GM18502 (cell line): ENCODE data around the gene NR3C2.

Experiments
- ATAC-seq: cut with Tn5 transposase; IDR thresholded peaks from one replicate; pipeline ENCODE4 v1.9.1; 2021; ENCODE audit warnings: mild to moderate bottlenecking; ENCODE audit not compliant: unreplicated experiment, poor library complexity

The NR3C2 gene

DNA sequence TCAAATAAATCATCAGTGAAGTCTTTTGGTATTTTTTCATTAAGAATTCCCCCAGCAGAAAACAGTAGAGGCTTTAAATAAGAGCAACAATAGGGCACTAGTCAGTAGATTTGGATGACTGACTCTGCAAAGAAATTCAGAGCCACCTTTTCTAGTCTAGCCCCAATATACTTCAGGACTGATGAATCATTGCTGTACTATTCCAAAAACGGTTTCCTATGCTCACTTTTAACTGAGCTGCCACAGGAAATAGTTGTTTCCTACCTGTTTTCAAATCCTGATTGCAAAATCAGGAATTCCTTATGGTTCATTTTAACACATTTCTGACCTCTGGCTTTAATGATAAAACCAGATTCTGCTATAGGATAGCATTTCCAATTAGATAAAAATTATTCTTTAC, 171.6 kb downstream of the NR3C2 start:
- no peak for ATAC-seq

DNA sequence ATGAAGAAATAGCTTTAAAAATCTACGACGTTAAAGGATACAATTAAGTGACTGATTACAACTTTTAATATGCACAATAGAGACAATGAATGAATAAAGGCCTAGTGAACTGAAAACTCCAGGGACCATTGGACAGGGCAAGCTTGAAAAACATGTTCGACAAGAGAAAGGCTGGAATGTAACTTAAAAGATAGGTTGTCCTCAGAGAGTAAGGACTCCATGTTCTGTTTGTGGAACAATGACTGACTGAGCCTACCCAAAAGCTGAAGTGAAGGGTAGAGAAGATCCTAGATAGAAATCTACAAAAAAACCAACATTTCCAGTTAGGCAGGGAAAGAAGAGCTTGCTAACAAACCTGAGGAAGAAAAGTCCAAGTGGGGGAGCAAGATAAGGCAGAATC, 173.4 kb downstream of the NR3C2 start:
- no peak for ATAC-seq

DNA sequence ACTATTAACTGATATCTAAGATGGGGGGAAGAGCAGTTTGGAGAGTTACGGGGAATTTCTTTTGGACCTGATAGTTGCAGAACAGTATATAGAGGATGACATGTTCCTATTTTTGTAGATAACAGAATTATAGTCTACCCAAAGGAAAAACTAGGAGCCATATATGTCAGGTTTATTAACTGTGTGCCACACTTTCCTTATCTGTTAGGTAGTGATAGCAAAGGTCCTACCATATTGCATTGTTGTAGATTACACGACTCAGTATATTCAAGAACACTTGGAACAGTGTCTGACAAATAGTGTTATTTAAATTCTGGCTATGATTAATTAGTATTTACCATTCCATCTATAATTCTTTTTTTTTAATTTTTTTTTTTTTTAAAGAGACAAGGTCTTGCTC, 175.3 kb downstream of the NR3C2 start:
- ATAC-seq: no peak

DNA sequence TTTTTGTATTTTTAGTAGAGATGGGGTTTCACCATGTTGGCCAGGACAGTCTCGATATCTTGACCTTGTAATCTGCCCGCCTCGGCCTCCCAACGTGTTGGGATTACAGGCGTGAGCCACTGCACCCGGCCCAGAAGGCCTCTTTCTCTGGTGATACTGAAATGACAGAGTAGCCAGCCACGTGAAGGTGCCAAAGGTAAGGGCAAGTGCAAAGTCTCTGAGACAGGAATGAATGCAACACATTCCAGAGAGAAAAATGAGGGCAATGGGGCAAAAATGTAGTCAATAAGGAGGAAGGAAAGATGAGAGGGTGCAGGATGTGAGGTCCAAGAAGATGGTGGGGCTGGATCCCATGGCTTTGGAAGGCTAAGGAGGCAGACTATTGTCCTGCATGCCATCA, 176.0 kb downstream of the NR3C2 start:
- no peak for ATAC-seq

- ATAC-seq: no peak
Measured at GRCh38 chr4:148265627-148266026, 176.6 kb downstream of the NR3C2 start.

DNA sequence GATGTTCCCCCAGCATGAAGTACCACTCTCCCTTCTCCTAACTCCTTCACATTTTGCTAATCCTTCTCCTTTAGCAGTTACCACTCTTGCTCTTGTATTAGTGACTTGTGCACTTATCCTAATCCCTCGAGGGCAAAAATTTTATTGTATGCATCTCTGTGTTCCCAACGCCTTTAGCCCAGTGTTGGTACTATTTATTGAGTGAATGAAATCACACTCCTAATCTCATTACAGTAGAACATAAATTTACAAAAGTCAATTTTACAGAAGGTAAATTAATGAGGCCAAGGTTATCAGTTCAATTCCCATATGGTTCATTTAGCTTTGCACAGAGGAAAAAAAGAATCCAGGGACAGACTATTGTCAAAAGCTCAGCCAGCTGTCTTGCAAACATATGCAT, 178.4 kb downstream of the NR3C2 start:
- no peak for ATAC-seq

DNA sequence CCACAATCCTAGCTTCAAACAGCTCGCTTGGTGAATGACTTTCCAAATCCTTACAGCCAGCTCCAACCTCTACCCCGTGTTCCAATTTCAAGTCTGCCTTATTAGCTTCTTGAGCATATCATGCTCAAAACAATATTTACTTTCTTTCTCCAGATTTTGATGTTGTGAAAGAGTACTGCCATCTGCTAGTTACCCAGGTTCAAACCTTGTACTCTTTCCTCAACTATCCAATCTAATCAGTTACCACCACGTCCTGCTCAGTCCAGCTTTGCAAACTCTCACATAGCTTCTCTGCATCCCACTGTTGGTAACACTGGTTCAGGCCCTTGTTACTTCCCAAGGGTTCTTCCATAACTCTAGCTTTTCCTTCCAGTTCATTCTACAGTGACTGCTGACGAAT, 179.1 kb downstream of the NR3C2 start:
- ATAC-seq: no peak

GRCh38 chr4:148261848-148262247, 180.4 kb downstream of the NR3C2 start:
- no peak for ATAC-seq

DNA sequence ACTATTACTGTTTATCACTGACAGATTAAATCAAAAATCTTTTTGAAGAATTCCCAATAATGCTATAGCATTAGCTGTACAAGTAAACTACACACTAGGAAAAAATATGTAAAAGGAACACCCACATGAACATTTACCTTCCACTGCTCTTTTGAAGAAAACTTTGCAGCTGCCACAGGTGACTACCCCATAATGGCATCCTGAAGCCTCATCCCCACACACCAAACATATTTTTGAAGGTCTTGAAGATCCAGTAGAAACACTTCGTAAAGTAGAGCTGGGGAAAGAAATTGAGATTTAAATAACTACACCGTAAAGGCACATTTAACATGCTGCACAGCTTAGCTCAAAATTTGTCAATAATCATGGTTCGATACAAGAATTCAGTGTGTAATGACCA, 182.4 kb downstream of the NR3C2 start:
- no peak for ATAC-seq

DNA sequence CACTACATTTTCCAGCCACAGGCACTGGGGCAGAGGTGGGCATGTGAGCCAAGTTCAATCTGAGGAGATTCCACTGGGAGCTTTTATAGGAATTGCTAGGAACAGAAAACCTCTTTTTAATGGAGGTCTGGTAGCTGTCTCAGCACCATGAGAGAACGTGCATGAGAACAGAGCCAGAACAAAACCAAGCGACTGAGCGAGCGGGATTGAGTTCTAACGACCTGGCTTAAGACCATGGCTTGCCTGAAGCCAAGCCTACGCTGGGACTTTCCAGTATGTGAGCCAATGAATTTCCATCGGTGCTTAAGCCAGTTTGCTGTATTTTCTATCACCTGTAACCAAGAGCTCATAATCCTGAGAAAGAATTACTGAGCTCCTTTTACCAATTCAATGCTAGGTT, 183.7 kb downstream of the NR3C2 start:
- no peak for ATAC-seq

GRCh38 chr4:148255344-148255720, 186.9 kb downstream of the NR3C2 start:
- ATAC-seq: no peak

DNA sequence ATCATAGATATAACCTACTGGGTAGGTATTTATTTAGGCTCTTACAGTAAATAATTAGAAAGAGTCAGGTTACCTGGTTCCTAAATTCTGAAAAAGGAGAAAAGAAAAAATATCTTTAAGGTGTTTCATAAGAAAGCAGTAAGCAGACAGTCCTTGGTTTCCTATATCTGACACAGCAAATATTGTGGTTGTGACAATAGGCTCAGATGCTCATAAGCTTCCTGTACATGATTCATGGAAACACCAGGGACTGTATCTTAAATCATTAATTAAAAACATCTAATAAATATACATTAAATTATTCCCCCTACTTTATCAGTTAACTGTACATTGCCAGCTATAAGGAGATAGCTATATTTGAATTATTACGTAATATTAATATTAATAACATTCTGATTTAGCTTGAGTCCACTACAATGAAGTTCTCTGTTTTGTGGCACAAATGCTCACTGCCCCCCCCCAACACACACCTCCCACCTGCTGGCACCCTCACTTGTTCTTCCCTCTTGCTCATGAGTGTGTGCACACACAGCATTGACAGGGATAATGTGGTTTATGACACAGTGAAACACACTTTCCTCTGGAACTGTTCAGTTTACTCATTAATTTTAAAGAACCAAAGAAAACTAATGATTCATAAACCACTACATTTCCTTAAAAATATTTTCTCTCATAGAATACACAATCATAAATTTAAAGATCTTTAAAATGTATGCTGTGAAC, 187.4 kb downstream of the NR3C2 start:
- ATAC-seq: no peak

GRCh38 chr4:148253768-148254167, 188.4 kb downstream of the NR3C2 start:
- no peak for ATAC-seq

DNA sequence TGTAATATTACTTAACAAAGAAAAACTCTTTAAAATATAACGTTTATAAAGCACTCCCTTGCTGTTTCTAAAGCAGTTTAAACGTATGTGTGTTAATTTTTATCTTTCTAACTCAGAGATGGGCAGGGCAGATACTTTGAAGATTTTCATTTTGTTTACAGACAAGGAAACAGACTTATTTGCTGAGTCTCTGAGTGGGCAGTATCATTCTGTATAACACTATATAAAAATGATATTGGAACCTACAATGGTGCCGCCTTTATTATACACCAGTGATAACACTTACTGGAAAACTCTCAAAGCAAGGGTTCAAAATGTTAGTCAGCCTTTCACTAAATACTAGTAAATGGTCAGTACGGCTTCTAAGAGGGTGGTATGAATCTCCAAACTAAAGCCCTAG, 193.4 kb downstream of the NR3C2 start:
- no peak for ATAC-seq

DNA sequence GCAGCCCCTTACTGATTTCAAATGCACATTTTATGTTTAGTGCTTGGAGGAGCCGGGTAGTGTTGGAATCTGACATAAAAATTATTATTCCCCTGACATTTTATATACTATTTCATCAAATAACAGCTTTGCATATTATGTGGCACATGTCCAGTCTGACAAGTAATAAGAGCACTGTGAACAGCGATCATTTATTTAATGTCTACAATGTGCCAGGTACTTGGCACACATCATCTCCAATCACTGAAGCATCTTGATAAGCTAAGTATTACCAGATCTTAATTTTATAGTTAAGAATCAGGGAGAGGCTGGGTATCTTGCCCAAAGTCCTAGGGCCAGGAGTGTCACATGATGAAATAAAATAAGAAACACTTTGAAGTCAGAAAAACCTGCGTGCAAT, 197.2 kb downstream of the NR3C2 start:
- ATAC-seq: no peak

DNA sequence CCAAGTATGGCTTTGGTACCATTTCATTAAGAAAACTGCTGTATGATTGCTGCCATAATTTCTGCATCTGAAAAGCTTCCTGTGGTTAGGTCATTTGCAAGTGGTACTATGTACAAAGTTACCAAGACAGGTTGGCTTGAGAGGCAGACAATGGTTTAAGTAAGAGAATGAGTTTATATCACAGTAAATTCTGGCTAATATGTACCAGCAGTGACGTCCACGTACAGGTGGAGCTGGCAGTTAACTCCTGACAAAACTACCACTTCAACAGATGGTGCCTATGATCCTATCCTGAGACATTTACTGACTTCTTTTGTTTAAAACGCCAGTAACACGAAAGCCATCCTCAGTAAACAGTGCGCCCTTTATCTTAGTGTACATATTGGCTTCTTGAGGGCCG, 198.4 kb downstream of the NR3C2 start:
- ATAC-seq: no peak

GRCh38 chr4:148240241-148240640, 202.0 kb downstream of the NR3C2 start:
- ATAC-seq: no peak

DNA sequence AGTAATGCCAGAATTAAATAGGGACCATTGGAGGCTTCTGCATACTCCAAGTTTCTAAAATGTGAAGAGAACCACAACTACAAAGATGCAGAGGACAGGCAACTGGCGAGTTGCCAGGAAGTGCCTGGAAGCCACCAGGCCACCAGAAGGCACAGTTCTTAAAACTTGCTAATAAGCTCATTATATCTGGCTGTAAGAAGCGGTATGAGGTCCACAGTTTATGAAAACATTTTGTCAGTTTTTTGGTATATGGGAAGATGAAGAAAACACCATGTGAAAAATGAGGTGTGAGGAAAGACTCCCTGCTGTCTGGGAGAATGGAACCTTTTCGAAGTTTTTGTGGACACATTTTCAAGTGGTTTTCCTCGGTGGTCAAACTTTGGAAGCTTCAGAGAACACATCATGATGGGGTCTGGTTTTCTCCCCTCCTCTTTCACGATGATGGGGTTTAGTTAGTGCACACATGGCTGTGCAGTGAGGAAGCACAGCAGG, 202.7 kb downstream of the NR3C2 start:
- no peak for ATAC-seq

DNA sequence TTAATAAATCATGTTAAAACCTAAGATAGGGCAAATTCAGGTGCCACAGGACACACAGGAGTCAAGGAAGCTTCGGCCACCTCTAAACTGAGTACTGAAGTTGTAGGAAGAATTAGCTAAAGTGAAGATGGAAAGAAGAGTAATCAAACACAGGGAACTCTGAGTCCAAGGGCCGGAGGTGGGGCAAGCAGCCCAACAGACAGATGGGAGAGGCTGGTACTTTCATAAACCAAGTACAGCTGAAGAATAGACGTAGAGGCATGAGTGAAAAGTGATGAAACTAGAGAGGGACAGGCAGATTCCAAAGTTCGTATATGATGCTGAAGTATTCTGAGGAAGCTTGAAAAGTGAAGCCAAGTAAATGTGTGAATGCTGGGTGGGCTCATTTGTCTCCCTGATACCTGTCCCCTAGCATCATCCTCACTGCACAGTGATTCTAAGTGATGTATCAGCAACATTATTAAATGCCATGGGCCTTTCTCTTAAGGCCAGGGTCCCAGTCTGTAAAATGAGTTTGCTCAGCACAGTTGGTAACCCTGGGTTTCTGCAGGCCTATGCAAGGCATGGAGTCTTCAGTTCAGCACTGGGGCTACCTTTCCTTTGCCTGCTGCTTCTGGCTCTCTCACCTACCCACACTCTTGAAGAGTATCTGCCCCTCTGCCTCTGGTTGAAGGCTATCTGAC, 203.3 kb downstream of the NR3C2 start:
- ATAC-seq: no peak

DNA sequence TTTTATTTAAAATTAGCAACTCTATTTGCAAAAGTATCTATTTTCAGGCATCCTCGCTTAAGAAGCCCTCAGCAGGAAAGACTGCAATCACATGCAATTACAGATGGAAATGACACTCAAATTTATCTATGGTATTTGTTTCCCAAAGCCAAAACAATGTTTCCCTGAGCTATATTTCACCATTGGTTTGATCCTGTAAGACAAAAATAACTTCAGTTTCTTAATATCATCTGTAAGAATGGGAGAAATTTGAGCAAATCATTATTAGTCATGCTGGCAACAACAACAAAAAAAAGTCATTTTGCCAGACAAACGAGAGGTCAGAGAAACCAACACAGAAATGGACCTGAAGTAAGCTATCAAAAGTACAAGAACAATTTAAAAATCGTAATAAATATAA, 204.1 kb downstream of the NR3C2 start:
- ATAC-seq: no peak

DNA sequence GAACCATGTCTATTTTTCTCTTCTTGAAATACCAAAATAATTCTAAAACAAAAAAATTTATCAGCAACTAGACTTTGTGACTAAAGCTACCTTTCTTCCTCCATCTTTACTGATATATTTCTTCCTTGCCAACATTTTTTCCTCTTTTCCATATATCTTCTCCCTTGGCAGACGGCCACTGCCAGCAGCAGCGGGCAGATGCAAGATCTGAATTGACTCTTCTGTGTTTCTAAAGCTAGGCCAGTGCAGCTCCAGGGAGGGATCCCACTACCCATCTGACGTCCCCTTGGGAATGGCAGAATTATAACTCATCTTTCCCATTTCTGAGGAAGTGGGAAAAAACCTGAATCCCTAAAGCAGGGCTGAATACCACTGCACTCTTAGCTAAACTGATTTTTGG, 206.4 kb downstream of the NR3C2 start:
- no peak for ATAC-seq

- ATAC-seq: no peak
Measured at GRCh38 chr4:148229798-148230197, 212.4 kb downstream of the NR3C2 start.
